HG03135 (cell line): Measurements from ENCODE around the gene COL23A1.
"Not testable (repeated sequence)": the region's sequence is repeated elsewhere in the genome, so short reads cannot be mapped to it uniquely, and the experiment has no call there.

Source experiments
- ATAC-seq: cut with Tn5 transposase; IDR thresholded peaks from one replicate; pipeline ENCODE4 v1.9.1; 2021; ENCODE audit warnings: mild to moderate bottlenecking, moderate library complexity; ENCODE audit not compliant: unreplicated experiment

Gene COL23A1

GRCh38 chr5:178207183-178207916 lies 382.8 kb downstream of the COL23A1 start:
- ATAC-seq: no peak

DNA sequence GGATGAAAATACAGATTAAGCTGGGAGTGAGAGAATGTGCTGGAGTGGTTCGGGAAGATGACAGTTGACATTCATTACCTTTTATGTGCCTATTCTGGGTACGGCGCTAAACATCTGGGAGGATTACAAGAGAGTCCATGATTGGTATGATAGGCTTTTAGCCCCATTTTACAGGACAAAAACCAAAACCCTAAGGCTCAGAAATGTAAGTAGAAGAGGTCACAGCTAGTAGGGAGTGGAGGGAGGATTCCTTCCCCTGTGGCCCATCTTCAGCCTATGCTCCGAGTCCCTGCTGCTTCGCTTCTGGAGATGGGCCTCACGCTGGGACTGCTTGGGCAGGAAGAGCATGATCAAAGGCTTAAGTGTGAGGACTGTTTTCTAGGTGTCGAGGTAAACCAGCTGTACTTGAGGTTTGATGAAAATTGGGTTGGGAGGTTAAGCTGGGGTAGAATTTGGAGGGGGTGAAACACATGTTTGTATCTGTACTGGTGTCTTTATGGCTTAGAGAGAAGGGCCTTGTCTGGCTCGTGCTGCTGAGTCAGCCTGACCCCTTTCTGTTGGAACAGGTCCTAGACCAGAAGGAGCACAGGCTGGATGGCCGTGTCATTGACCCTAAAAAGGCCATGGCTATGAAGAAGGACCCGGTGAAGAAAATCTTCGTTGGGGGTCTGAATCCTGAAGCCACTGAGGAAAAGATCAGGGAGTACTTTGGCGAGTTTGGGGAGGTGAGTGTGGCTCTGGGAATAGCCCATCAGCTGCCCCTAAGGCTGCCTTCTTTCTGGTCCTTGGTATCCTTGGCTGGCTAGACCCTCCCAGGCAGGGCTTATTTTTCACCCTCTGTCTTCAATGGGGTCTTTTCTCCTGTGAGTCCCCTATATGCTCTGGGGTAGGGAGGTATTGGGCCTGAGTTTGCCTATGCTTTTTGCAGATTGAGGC lies 383.8 kb downstream of the COL23A1 start:
- ATAC-seq: no peak

GRCh38 chr5:178205749-178206047 lies 384.5 kb downstream of the COL23A1 start:
- no peak for ATAC-seq

DNA sequence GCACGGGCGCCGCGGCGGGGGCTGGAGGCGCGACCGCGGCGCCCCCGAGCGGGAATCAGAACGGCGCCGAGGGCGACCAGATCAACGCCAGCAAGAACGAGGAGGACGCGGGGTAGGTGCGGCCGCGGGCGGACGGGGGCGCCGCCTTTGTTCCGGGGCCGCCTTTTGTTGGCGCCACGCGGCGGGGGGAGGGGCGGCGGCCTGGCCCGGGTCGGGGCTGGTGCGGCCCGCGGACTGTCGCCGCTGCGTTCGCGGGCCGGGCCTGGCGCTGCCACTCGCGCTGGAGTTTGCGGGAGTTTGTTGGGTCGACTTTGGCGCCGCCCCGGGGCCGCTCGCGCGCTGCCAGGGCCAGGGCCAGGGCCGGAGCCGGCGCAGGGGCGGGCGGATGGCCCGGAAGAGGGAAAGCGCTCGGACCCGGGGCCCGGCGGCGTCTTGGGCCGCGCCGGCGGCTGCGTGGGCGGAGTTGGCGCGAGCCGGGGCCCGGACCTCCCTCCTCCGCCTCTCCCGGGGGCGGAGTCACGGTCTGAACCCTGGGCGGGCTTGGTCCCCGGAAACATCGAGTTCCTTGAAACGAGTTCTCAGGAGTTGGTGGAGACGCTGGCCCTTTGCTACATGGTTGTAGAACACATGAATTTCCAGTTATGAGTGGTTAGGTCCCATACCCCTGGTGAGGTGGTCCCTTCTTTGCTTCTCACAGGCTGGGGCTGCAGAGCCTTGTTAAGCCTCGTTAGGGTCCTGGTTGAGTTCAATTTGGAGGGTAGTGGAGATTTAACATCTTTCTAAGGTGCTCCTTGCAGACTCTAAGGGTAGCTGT lies 385.1 kb downstream of the COL23A1 start:
- peak; percentile 59 for ATAC-seq

GRCh38 chr5:178204182-178204934 lies 385.8 kb downstream of the COL23A1 start, which contains the start of gene HNRNPAB:
HNRNPAB (plus strand) TSS chr5:178204533; CDS start chr5:178204838, 305 bp downstream.
- peak; percentile 82 for ATAC-seq

DNA sequence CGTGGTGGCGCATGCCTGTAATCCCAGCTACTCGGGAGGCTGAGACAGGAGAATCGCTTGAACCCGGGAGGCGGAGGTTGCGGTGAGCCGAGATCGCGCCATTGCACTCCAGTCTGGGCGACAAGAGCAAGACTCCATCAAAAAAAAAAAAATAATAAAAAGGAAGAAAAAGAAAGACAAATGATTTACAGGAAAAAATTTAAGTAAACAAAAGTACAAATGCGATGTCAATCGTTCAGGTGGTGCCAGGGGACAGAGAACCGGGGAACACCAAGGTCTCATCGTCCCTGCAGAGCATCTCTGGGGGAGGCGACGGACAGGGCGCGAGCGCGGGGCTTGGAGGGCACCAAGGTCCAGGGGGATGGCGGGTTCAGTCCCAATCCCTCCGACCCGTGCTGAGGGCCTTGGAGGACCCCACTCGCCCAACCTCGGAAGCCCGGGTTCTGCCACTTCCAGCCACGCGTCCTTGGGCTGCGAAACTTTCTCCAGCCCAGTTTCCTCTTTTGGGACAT lies 386.5 kb downstream of the COL23A1 start:
- ATAC-seq: peak; percentile 5

GRCh38 chr5:178202541-178202940 lies 387.7 kb downstream of the COL23A1 start:
- no peak for ATAC-seq

DNA sequence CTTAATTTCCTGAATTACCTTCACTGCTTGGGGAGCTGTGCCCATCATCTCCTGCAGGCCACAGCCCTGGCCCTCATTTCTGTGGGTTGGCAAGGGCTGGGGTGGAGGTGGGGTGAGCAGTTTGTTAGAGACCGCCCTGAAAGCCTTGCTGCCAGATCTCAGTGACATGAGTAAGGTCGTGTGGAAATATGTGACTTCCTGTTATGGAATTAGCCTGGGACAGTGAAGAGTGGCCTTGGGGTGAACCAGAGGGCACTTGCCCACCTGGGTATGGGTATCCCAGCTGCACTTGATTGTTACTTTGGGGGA lies 388.3 kb downstream of the COL23A1 start:
- no peak for ATAC-seq

GRCh38 chr5:178201221-178201926 lies 388.8 kb downstream of the COL23A1 start:
- ATAC-seq: no peak

DNA sequence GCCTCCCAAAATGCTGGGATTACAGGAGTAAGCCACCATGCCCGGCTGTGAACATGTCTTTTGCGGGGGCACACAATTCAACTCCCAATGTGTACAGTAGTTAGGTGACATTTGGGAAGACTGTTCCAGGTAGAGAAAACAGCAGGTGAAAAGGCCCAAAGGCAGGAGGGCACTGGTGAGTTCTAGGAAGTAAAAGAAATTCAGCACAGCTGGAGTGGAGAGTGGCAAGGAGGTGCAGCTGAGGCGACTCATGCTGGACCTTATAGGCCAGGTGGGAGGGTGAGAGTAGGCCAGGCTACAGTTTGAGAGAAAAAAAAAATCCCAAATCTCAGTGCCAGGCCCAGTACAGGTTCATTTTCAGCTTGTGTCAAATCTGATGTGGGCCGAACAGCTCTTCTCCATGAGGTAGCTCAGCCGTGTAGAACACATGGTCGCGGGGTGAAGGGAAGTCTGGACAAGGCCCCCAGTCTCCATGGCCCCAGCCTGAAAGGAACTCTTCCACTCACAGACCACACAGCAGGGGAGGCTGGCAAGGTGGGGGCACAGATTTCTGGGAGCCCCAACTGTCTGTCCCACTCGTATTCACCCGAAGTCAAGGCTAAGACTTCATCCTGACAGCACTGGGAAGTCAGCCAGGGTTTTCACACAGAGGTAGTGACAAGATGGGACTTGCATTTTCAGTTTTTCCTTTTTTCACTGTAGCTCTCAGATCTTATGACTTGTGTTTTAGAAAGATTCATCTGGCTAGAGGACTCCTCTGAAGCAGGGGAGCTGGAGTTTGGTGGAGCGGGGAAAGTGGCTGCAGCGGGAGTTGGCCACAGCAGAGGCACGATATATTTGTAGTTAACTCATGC lies 390.4 kb downstream of the COL23A1 start:
- no peak for ATAC-seq

DNA sequence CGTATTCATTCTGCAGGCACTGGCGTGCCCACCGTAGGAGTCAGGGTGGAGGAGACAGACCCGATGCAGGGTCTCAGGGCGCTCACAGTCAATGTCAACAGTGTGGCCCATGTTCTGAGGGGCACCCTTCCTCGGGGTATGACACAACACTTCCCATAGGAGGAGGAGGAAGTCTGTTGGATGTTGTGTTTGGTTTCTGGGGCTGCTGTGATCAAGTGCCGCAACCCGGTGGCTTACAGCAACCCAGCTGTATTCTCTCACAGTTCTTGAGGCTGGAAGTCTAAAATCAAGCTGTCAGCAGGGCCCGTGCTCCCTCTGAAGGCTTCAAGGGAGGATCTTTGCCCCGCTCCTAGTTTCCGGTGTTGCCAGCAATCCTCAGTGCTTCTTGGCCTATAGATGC lies 391.5 kb downstream of the COL23A1 start:
- ATAC-seq: no peak

DNA sequence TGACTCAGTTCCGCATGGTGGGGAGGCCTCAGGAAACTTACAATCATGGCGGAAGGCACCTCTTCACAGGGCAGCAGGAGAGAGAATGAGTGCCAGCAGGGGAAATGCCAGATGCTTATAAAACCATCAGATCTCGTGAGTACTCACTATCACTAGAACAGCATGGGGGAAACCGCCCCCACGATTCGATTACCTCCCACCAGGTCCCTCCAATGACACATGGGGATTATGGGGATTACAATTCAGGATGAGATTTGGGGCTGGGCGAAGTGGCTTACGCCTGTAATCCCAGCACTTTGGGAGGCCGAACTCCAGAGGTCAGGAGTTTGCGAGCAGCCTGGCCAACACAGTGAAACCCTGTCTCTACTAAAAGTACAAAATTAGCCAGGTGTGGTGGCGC lies 392.0 kb downstream of the COL23A1 start:
- ATAC-seq: not testable (repeated sequence)

DNA sequence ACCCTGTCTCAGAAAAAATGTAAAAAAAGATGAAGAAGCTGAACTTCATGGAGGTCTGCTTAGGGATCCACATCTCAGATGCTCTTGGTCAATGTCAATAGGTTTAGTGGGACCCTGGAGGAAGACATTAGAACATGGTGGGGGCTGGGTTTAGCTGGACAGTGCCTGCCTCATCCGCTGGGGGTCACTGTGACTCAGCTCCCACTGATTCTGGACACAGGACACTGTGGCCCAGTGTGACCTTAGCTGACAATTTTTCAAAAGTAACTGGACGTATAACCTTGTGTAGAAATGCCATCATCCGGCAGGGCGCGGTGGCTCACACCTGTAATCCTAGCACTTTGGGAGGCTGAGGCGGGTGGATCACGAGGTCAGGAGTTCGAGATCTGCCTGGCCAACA lies 393.2 kb downstream of the COL23A1 start:
- ATAC-seq: no peak

- ATAC-seq: no peak
These were observed 393.8 kb downstream of the COL23A1 start for GRCh38 chr5:178196281-178196812.

GRCh38 chr5:178194026-178194425 lies 396.2 kb downstream of the COL23A1 start:
- ATAC-seq: no peak

- no peak for ATAC-seq
These were observed 396.9 kb downstream of the COL23A1 start for GRCh38 chr5:178193251-178193809.

GRCh38 chr5:178192787-178193186 lies 397.4 kb downstream of the COL23A1 start:
- no peak for ATAC-seq

- no peak for ATAC-seq
These were observed 397.9 kb downstream of the COL23A1 start for GRCh38 chr5:178192244-178192643.
